T-helper 9 cell (primary cell): Measurements from ENCODE around the gene TRPV6.

Experiments
- DNase-seq: peaks from one replicate; pipeline ENCODE4 v3.0.0-alpha.2; 2020

The TRPV6 gene

DNA sequence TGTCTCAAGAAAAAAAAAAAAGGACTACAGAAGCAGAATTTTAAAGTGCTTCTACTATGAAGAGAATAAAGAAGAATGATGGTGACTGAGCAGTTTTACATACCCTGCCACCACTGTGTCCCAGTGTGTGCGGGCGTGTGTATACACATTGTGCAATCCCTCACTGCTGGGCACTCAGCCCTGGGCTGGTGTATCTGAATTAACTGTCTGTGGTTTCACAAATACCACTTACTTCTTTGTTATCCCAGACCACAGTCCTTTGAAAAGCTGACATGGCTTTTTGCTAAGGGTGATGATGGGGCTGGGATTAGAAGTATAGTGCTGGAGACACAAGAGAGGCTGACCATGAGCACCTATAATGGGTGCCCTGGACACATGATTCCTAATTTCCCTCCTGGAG lies 21.1 kb upstream of the TRPV6 start:
- no peak for DNase-seq

GRCh38 chr7:142905759-142906158 lies 20.2 kb upstream of the TRPV6 start:
- no peak for DNase-seq

- DNase-seq, result no peak
Measured at GRCh38 chr7:142904128-142904527, 18.6 kb upstream of the TRPV6 start.

- no peak for DNase-seq
Measured at GRCh38 chr7:142901426-142902259, 16.1 kb upstream of the TRPV6 start.

DNA sequence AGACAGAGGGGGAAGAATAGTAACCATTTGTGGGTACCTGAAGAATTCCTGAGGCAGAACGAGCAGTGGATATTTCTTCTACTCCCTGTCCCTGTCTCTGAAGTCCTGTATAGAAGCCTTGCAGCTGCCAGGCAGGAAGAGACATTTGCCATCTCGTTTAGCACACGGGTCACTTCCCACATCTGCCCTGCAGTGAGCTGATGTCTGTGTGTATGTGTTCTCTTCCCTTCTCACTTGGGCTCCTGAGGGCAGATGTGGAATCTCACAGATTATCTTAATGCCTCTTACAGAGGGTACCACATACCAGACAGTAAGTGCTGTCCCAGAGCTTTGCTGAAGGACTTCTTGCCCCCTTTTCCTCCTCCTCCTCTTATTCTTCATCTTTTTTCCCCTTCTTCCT lies 14.1 kb upstream of the TRPV6 start:
- DNase-seq, result no peak

- no peak for DNase-seq
Measured at GRCh38 chr7:142898377-142899170, 13.0 kb upstream of the TRPV6 start.

GRCh38 chr7:142897691-142898090 lies 12.1 kb upstream of the TRPV6 start:
- no peak for DNase-seq

- no peak for DNase-seq
Measured at GRCh38 chr7:142896741-142897379, 11.3 kb upstream of the TRPV6 start.

DNA sequence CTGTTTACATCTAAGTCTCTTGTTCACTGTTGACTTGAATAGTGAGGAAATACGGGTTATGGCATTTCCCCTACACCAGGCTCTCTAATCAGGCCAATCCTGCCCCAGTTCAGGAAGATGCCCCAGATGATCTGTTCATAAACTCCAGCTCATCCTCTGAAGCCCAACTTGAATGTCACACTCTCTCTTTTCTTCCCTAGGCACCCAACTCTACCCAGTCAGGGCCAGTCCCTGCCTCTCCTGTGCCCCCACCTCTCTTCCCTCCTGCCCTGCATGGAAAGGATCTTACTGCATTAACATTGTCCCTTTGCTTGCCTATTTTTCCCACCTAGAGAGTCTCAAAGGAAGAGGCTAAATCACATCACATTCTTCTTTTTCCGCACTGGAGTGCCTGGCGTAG lies 10.6 kb upstream of the TRPV6 start:
- DNase-seq, result no peak

GRCh38 chr7:142894985-142895593 lies 9.5 kb upstream of the TRPV6 start:
- DNase-seq, result no peak

DNA sequence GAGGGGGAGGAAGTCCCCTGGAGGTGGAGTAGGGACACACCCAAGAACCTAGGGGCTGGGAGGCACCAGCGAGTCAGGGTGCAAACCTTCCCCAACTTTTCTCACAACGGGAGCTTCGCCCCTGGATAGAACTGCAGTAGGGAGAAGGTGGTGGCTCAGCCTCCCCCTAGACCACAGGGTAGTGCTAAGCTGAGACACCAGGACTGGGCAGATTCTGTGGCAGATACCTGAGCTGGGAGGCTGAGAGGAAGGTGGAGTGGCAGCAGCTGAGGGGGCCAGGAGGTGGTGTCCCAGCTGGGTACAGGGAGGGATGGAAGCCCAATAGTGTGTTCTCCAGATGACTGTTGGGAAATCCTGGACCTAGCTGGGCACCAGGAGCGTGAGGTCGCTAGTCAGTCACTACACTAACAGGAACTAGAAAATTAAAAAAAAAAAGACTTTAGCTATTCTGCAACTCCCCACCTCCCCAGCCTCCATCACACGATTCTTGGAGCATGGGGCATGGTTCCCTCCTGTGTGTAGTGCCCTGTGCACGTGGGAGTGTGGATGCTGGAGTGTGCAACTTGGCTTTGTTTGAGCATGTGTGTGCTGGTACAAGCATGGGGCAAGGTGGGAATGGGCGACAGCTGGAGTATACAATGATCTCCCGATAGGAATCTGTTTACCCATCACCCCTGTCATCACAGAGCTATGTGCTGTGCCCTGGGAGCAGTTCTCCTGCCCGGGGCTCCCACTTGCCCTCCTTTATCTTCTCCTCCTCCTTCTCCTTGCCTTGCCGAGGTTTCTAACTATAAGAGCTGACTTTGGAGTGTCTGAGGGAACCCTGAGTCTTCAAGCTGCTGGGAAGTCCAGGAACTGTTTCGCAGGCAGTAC lies 8.8 kb upstream of the TRPV6 start:
- DNase-seq, result no peak

- no peak for DNase-seq
Measured at GRCh38 chr7:142892951-142893350, 7.4 kb upstream of the TRPV6 start.

- DNase-seq, result no peak
Measured at GRCh38 chr7:142891490-142892082, 6.0 kb upstream of the TRPV6 start.

GRCh38 chr7:142890874-142891485 lies 5.4 kb upstream of the TRPV6 start:
- no peak for DNase-seq

- no peak for DNase-seq
Measured at GRCh38 chr7:142889816-142890215, 4.3 kb upstream of the TRPV6 start.

DNA sequence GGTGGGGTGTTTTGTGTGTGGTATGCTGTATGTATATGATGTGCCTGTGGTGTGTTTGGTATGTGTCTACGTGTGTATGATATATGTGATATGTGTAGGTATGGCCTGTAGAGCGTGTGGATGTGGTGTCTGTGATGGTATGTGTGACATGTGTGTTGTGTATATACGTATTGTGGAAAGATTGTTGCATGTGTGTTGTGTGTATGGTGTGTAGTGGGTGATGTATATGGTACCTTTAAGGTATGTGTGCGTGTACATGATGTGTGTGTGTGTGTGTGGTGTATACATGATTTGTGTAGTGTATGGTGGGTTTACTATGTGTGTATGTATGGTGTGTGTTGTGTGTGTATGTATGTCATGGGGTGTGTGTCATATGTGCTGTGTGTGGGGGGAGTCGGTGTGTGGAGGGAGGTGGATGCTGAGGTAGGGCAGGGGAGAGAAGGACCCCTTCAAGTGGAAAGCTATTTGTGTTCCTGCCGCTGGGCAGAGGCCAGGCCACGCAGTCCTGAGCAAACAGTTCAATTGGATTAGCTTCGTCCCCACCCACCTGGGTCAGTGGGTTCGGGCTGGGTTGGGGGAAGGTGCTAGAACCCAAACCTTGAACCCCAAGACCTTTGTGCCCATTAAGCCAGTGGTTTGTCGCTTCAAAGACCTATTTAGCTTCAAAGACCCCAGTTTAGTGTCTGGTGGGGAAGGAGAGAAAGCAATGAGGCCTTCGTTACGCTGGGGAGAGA lies 1.9 kb upstream of the TRPV6 start:
- DNase-seq, result no peak

DNA sequence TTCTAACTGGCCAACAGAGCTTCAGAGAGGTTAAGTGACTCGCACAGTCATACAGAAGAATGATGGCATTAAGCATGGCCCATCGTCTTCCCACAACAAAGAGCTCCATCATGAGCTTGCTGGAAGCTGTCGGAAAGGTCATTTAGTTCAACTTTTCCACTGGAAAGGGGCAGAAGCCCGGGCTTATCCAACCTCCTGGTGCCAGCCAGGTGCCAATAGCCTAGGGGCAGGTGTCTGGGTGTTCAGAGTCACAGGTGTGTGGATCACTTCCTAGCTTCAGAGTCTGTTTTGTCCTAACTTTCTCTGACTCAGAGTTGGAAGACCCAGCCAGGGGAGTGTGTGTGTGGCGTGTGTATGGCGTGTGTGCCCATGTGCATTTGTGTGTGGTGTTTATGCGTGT lies 1.3 kb upstream of the TRPV6 start:
- no peak for DNase-seq

DNA sequence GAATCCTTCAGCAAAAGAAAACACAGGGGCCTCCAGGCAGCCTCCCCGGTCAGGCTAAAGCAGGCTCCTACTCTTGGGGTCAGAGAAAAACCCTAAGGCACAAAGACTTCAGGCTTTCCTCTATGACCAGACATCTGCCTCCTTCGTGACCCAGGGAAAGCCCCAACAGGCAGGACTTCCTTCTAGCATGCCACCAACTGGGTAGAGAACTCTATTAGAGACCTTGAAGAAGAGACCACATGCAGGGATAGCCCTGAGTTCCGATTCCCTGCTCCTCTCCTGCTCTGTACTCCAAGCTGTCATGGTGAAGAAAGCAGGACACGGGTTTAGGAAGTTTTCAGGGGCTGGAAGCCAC lies 1.3 kb downstream of the TRPV6 start:
- DNase-seq, result no peak

- DNase-seq, result no peak
Measured at GRCh38 chr7:142883571-142884285, 1.8 kb downstream of the TRPV6 start.

GRCh38 chr7:142883145-142883544 lies 2.4 kb downstream of the TRPV6 start:
- DNase-seq, result no peak
